GM21786 (cell line): Measurements from ENCODE around the gene CYYR1.

Experiments
- ATAC-seq: cut with Tn5 transposase; IDR thresholded peaks from one replicate; pipeline ENCODE4 v1.9.1; 2021; ENCODE audit not compliant: unreplicated experiment

The CYYR1 gene

GRCh38 chr21:26572702-26573381 is at the start of gene CYYR1:
Gene CYYR1 (minus strand): TSS chr21:26573286. CDS start chr21:26572940, 346 bp downstream.
- ATAC-seq = no peak

DNA sequence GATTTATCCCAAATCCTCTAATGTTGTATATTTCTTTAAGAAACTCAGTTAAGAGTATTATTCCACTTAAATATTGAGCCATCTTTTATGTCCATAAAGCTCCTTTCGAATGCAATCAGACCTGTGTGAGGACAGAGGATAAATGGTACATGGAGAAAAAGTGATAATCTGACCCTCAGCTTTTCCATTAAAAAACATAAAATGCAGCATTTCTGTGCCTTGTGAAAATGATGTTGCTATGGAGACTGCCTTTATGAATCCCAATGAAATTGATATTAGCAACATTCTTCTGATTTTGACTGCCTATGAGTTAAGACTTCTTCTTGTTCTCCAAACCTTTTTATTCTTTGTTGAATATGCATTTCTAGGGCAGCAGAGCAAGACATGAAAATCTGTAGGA is 44.1 kb upstream of the CYYR1 start:
- no peak for ATAC-seq

- ATAC-seq = no peak
Measured at GRCh38 chr21:26614251-26614650, 41.2 kb upstream of the CYYR1 start.

- ATAC-seq = no peak
Measured at GRCh38 chr21:26599261-26599660, 26.2 kb upstream of the CYYR1 start.

GRCh38 chr21:26597981-26598380 is 24.9 kb upstream of the CYYR1 start:
- ATAC-seq = no peak

DNA sequence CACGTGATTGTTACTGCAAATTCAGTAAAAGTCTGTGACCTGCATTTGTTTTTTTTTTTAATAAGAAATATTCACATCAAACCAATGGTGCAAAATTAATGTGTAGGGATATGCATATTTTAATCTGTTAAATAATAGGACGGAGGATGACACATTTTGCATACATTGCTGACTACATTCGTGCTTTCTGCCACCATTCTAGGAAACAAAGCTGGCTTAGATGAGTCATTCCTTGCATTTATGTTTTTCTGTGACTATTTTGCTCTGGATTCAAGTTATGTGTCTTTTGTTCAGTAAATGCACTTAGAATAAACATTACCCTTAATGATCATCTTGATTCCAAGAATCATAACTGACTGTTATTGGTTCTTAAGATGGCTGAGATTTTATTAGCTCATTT is 23.9 kb upstream of the CYYR1 start:
- ATAC-seq = no peak

- no peak for ATAC-seq
Measured at GRCh38 chr21:26595971-26596370, 22.9 kb upstream of the CYYR1 start.

GRCh38 chr21:26593800-26594199 is 20.7 kb upstream of the CYYR1 start:
- ATAC-seq = no peak

- ATAC-seq = no peak
Measured at GRCh38 chr21:26591543-26591942, 18.5 kb upstream of the CYYR1 start.

DNA sequence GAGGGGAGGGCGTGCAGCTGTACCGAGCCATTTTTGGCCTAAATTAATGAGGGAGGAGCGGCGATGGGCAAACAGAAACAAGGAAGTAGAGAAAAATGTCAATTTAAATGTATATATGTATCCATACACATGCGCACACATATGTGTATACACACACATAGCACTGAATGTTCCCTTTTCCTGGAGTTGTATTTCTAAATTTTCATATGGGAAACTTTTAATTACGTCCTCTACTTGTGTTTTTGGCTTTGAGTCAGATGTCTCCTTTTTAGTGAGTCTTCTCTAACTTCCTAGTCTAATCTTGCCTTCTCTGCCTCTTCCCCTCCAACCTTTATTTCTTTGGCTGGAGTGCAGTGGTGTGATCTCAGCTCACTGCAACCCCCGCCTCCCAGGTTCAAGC is 15.4 kb upstream of the CYYR1 start:
- no peak for ATAC-seq

GRCh38 chr21:26587736-26588201 is 14.7 kb upstream of the CYYR1 start:
- ATAC-seq = no peak

DNA sequence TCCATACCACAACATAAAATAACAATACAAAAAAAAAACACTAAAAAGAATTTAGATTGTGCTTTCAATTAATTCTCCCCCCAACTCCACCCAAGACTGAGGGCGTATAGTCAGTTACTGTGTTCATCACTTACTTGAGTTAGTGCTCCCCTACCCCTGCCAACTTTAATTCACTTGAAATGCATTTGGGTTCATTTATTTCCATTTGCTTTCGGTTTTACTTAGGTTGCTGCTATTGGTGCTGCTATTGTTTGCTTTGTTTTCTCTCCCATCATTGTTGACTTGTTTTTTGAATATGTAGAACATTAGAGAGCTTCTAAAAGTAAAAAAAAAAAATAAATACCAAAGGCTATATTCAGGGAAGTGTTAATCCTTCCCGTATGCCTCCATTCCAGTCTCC is 10.7 kb upstream of the CYYR1 start:
- ATAC-seq = no peak

DNA sequence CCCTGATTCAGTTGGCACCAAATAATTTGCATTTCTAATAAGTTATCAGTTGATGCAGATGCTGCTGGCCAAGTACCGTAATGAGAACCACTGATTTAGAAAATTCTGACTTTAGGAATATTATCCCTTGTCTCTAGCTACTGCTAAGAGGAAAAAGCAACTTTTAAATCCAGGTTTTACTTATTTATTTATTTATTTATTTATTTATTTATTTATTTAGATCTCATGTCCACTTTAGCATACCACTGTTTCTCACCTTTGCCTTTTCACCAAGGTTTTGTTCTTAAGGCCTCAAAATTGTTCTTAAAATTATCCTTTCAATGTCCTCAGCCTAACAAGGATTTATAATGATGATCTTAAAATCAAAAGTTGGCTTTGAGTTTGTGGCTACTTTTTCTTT is 8.7 kb upstream of the CYYR1 start:
- ATAC-seq = no peak

GRCh38 chr21:26572076-26572701 is 897 bp downstream of the CYYR1 start:
- no peak for ATAC-seq

DNA sequence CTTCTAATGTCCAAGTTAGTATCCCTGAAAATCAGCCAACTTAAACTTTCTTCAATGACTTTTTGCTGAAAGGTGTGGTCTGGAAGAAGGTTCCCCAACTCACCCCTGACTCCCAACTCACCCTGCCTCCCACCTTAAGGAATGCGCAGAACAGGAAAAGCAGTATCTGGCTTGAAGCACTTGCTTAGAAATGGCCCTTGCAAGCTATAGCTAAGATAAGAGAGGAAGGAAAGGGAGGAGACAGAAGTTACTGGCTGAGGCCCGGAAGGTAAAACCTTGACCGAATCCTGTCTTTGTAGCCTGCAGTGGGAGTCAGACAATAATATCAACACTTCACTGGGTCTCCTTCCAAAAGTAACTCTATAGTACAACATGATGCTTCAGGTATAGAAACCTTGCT is 2.9 kb downstream of the CYYR1 start:
- no peak for ATAC-seq

DNA sequence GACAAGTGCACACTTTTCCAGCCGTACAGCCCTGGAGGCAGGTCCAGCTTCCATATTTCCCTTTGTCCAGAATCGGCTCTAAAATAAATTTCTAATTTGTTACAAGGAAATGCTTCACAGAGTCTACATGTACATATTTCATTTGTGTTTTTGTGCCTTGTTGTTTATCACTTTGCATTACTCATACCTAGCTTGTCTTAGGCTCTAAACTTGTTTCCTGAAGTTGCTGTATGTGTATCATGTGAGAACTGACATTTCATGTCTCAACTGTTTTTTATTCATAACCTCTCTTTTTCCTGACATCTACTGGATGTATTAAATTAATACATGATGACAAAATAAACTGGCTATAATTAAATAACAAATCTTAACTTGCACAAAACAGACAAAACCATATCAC is 7.5 kb downstream of the CYYR1 start:
- no peak for ATAC-seq

DNA sequence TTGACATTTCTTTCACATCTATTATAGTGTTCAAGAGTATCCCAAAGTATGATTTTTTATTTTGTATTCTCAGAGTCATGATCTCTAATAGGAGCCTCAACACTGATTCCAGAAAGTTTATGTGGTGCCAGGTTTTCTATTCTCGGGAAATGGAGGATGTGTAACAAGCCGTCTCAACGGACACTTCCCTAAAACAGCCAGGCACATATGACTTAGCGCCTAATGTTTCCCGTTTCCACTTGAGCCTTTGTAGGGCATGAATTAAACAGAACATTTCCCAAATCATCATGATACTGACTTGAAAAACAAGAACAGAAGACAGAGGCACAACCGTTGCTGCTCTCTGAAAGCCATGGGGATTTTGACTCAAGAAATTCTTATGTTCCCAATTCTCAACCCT is 8.0 kb downstream of the CYYR1 start:
- ATAC-seq = no peak

GRCh38 chr21:26563856-26564503 is 9.1 kb downstream of the CYYR1 start:
- no peak for ATAC-seq

- no peak for ATAC-seq
Measured at GRCh38 chr21:26560612-26561011, 12.5 kb downstream of the CYYR1 start.

DNA sequence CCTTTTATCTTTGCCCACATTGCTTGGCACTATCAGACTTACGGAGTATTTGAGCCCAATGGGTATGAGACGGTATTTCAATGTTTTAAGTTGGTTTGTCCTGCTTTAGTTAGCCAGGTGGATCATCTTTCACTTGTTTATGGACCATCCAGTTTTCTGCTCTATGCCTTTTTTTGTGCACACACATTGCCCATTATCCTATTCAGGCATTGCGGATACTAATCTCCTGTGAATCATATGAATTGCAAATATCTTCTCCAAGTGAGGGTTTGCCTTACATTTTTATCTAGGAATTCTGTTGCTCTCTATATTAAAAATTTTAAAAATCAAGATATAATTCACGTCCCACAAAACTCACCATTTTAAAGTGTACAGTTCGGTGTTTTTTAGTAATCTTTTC is 14.0 kb downstream of the CYYR1 start:
- no peak for ATAC-seq

DNA sequence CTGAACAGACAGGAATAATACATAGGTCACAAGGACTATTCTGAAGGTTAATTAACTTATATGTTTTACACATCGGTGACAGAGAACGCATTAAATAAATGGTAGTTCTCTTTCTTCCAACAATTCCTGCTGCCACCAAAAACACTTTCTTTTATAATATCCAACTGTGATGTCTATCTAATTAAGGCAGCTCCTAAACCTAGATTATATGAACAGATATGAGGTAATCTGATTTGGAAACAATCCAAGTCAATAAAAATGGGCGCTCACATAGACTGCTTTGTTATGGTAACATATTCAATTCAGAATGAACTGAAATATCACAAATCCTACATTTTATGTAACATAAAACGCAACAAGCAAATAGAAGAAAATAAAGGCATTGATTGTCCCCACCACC is 16.0 kb downstream of the CYYR1 start:
- no peak for ATAC-seq

DNA sequence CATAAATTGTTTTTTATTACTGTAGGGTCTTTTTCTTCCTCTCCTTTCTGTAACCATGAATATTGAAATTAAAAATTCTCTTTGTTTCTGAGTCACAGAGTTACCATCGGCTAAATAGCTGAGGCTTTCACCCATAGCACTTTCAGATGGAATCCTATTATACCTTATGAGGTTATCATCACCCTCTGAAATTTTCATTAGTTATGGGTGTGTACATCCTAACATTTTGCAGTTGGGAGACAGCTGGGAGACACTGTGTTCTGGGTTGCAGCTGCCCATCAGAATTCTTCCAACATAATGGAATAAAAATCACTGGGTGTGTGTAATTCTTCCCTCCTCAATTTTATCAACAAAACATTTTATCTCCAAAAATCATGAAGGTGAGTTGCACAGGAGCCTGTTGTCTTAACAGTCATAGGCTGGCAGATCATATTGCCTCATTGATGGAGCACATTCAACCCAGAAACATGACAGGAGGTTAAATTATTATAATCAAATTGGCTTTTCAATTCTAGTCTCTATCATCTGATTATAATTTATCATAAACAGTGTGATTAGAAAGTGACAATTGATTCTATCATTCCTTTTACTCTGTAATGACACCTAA is 17.4 kb downstream of the CYYR1 start:
- no peak for ATAC-seq
